GM21390 (cell line): Measurements from ENCODE around the gene CUX1.

ENCODE experiments used
- ATAC-seq: cut with Tn5 transposase; IDR thresholded peaks from one replicate; pipeline ENCODE4 v1.9.1; 2021; ENCODE audit not compliant: unreplicated experiment

The CUX1 gene

GRCh38 chr7:102279537-102280400 is 462.3 kb downstream of the CUX1 start:
- ATAC-seq = peak; percentile 77

- no peak for ATAC-seq
Measured at GRCh38 chr7:102280521-102280920, 463.1 kb downstream of the CUX1 start.

GRCh38 chr7:102281785-102282184 is 464.4 kb downstream of the CUX1 start:
- no peak for ATAC-seq

- ATAC-seq = no peak
Measured at GRCh38 chr7:102282465-102283362, 465.3 kb downstream of the CUX1 start.

GRCh38 chr7:102283477-102284189 is 466.2 kb downstream of the CUX1 start:
- ATAC-seq = no peak

- ATAC-seq = no peak
Measured at GRCh38 chr7:102284399-102284798, 467.0 kb downstream of the CUX1 start.

GRCh38 chr7:102284891-102285539 is 467.6 kb downstream of the CUX1 start:
- no peak for ATAC-seq

GRCh38 chr7:102285540-102286236 is 468.3 kb downstream of the CUX1 start:
- no peak for ATAC-seq

- no peak for ATAC-seq
Measured at GRCh38 chr7:102286237-102287110, 469.0 kb downstream of the CUX1 start, which contains the start of gene SH2B2. TSS of gene SH2B2 (plus strand) at chr7:102286868. CDS start at chr7:102300551, 13,683 bp downstream.

- ATAC-seq = no peak
Measured at GRCh38 chr7:102287111-102287980, 469.9 kb downstream of the CUX1 start.

- ATAC-seq = no peak
Measured at GRCh38 chr7:102287981-102288278, 470.5 kb downstream of the CUX1 start.

GRCh38 chr7:102288285-102288930 is 471.0 kb downstream of the CUX1 start:
- ATAC-seq = no peak

GRCh38 chr7:102289057-102289456 is 471.6 kb downstream of the CUX1 start:
- ATAC-seq = no peak

- ATAC-seq = peak; percentile 45
Measured at GRCh38 chr7:102291056-102291915, 473.9 kb downstream of the CUX1 start.

GRCh38 chr7:102291916-102292267 is 474.5 kb downstream of the CUX1 start:
- no peak for ATAC-seq

GRCh38 chr7:102292813-102293798 is 475.7 kb downstream of the CUX1 start:
- ATAC-seq = no peak
